GM12864 (cell line): ENCODE measurements around the gene CCDC60.

Source experiments
- DNase-seq: peaks from one replicate; pipeline ENCODE4 v3.0.0-alpha.2; 2011; ENCODE audit warnings: low read depth
- H3K4me3 ChIP-seq: 2 replicates; pipeline ENCODE4 v1.5.1; 2011; ENCODE audit warnings: mild to moderate bottlenecking, low read depth, low read length, control low read depth
- CTCF ChIP-seq: IDR thresholded peaks from 2 replicates; pipeline ENCODE4 v1.5.1; 2011; ENCODE audit warnings: low read depth, mild to moderate bottlenecking, moderate library complexity, low read length, control low read depth, inconsistent platforms; ENCODE audit errors: missing control alignments

The CCDC60 gene

GRCh38 chr12:119461636-119462214, 127.2 kb downstream of the CCDC60 start:
- DNase-seq, result no peak
- no peak for TF ChIP-seq CTCF
- H3K4me3 ChIP-seq, result no peak overlapping the region

GRCh38 chr12:119463211-119463926, 128.8 kb downstream of the CCDC60 start:
- TF ChIP-seq CTCF, result no peak
- H3K4me3 ChIP-seq, result no peak overlapping the region
- DNase-seq, result no peak

- DNase-seq, result no peak
- H3K4me3 ChIP-seq, result no peak overlapping the region
- TF ChIP-seq CTCF, result no peak
These were observed 133.8 kb downstream of the CCDC60 start for GRCh38 chr12:119468296-119468695.

GRCh38 chr12:119475650-119476049, 141.1 kb downstream of the CCDC60 start:
- no peak overlapping the region for H3K4me3 ChIP-seq
- no peak for DNase-seq
- TF ChIP-seq CTCF, result no peak

- TF ChIP-seq CTCF, result no peak
- H3K4me3 ChIP-seq, result no peak overlapping the region
- no peak for DNase-seq
These were observed 142.4 kb downstream of the CCDC60 start for GRCh38 chr12:119476951-119477350.

- TF ChIP-seq CTCF, result no peak
- no peak overlapping the region for H3K4me3 ChIP-seq
- DNase-seq, result no peak
These were observed 144.6 kb downstream of the CCDC60 start for GRCh38 chr12:119479121-119479561.

- no peak for DNase-seq
- no peak for TF ChIP-seq CTCF
- no peak overlapping the region for H3K4me3 ChIP-seq
These were observed 146.0 kb downstream of the CCDC60 start for GRCh38 chr12:119480551-119480950.
